ENCODE measurements around the gene LPCAT3. TPM values are rescaled to one million over a fixed set of nuclear protein-coding genes. Genes with fewer than 3 reads are reported as not detected.

LPCAT3 gene
- total RNA-seq, 3 donors from 2014 or later, result 24.4 to 27.6 (median 25.0) TPM

DNA sequence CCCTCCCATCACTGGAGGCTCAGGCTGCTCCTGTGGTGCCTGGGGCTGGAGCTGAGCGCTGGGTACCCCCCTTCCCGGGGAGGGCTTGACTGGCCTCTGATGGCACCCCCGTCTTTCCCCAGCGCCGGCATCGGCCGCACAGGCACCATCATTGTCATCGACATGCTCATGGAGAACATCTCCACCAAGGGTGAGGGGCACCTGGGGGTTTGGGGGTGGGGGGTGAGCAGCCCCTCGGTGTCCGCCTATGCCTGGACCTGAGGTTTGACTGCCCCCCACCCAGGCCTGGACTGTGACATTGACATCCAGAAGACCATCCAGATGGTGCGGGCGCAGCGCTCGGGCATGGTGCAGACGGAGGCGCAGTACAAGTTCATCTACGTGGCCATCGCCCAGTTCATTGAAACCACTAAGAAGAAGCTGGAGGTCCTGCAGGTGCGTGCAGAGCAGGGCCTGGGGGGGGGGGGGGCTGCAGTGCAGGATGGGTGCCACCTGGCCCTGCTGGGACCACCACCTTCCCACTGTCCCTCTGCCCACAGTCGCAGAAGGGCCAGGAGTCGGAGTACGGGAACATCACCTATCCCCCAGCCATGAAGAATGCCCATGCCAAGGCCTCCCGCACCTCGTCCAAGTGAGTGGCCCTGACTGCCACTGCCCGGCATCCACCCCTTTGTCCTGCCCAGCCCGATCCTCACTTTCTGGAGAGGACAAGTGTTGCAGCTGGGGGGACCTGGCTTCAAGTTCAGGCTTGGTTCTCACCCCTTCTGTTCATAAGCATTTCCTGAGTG, 58.3 kb downstream of the LPCAT3 start:
- no peaks in the 10 kb centered on the region for H3K27me3 Mint-ChIP-seq (ENCODE audit: low read depth)
- peak overlapping the region; percentile 91 for H3K4me3 Mint-ChIP-seq
- H3K36me3 Mint-ChIP-seq (ENCODE audit: insufficient read depth), result peaks cover 36% of the 10 kb centered on the region
- no peak for DNase-seq
- ATAC-seq, result no peak
- H3K4me1 Mint-ChIP-seq (ENCODE audit: low read depth), result peaks cover 85% of the 10 kb centered on the region
- no peaks in the 10 kb centered on the region for H3K9me3 Mint-ChIP-seq

DNA sequence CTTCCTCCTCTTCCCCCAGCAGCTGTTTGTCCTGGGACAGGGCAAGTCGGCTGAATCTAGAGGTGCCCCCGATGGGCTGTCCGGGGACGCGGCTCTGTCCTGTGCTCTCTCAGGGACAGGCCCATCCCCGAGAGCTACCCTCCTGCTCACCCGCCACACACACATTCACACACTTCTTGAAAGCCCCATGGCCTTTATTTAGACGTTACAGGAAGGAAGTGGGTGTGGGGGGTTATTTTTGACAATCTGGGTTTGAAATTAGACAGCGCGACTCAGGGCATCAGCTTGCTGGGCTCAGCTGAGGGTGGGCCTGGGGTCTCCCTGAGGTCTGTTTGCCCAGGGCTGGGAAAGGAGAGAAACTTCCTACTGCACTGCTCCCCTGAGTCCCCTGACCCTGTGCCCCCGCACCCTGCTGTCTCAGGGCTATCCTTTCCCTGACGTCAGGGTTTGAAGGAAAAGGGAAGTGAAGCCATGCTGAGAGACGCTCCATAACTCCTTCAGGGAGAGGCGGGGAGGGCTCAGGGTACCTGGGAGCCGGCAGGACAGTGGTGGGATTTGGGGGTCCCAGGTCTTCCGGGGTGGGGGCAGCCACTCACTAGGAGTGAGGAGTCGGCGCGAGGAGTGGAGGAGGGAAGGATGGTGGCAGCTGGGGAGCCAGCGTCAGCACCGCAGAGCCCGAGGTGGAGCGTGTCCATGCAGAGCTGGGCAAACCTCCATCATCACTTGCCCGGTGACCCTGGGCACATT, 59.0 kb downstream of the LPCAT3 start:
- peaks cover 86% of the 10 kb centered on the region for H3K4me1 Mint-ChIP-seq (ENCODE audit: low read depth)
- H3K4me3 Mint-ChIP-seq, result peak overlapping the region; percentile 91
- no peaks in the 10 kb centered on the region for H3K27me3 Mint-ChIP-seq (ENCODE audit: low read depth)
- peaks cover 41% of the 10 kb centered on the region for H3K36me3 Mint-ChIP-seq (ENCODE audit: insufficient read depth)
- no peaks in the 10 kb centered on the region for H3K9me3 Mint-ChIP-seq
- peak; percentile 44 to 47 for ATAC-seq
- DNase-seq, result peak; percentile 68

DNA sequence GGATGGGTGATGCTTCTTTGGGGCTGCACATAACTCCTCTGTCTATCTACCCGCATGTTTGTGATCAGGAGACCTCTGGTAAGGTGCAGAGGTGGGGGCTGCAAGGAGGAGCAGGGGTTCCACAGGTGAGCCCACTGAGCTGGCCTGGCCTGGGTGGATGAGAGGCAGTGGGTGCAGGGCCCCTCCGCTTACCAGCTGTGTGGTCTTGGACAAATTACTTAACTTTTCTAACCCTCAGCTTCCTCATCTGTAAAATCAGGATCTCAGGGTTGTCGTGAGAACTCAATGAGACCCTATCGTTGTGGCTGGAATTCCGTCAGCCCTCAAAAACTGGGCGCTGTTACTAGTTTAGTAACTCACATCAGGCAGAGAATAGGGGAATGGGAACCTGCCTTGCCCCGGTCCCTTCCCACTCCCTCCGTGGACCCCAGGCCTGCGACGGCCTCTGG, 59.6 kb downstream of the LPCAT3 start:
- DNase-seq (no peak), ATAC-seq (no peak)
- Mint-ChIP-seq H3K4me1 (ENCODE audit: low read depth) (peaks cover 86% of the 10 kb centered on the region), H3K36me3 (ENCODE audit: insufficient read depth) (peaks cover 43% of the 10 kb centered on the region), H3K9me3 (no peaks in the 10 kb centered on the region), H3K27me3 (ENCODE audit: low read depth) (no peaks in the 10 kb centered on the region), H3K4me3 (peak overlapping the region; percentile 91)

DNA sequence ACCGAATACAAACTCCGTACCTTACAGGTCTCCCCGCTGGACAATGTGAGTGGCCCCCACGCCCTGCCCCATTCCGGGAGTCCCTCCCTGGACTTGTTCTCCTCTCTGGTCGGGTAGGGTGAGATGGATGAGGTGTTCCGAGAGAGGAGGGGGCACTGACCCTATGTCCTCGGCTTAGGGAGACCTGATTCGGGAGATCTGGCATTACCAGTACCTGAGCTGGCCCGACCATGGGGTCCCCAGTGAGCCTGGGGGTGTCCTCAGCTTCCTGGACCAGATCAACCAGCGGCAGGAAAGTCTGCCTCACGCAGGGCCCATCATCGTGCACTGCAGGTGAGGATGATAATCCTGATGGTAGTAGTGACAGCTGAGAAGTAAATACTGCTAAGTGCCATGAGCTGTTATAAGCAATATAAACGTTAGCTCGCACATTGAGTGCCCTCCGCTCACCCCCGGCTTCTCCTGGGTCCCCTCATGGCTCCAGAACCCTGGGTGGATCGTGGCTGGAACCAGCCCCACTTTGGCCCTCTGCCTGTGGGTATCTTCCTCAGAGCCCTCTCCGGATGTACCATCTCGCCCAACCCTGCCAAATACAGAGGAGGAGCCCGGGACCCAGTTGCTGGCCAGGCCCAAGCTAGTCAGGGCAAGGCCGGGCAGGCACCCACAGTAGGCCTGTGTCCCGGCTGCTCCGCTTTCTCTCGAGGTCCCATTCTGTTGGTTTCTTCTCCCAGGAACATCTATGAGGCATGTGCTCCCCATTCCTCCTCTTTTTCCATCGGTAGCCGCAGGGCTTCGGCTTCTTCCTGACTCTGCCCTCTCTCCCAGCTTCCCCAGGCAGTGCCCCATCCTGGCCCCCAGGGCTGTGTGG, 60.3 kb downstream of the LPCAT3 start:
- ATAC-seq, result no peak
- Mint-ChIP-seq H3K36me3 (ENCODE audit: insufficient read depth) (peaks cover 48% of the 10 kb centered on the region), H3K27me3 (ENCODE audit: low read depth) (no peaks in the 10 kb centered on the region), H3K4me3 (peak overlapping the region; percentile 91), H3K4me1 (ENCODE audit: low read depth) (peaks cover 86% of the 10 kb centered on the region), H3K9me3 (no peaks in the 10 kb centered on the region)
- DNase-seq, result peak; percentile 18

DNA sequence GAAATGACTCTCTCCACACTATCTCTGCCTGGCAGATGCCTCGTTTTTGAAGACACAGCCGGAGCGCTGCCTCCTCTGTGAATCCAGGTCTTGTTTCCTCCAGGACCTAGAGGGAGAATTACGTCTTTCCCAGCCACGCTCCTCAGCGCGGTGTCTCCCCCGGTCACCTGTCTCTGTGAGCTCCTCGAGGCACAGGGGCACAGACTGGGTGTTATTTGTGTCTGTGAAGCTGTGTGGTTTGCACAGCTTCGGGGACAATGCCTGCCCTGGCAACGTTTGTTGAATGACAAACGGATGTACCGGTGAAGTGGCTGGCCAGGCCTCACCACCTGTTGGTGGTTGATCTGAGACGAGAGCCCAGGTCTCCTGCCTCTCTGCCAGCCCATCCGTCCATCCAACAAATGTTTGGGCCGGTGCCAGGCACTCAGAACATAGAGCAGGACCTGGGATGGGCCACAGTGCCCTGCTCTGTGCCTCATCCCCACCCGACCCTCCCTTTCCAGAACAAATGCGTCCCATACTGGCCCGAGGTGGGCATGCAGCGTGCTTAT, 61.0 kb downstream of the LPCAT3 start:
- no peak for ATAC-seq
- peak; percentile 20 for DNase-seq
- H3K27me3 Mint-ChIP-seq (ENCODE audit: low read depth), result no peaks in the 10 kb centered on the region
- H3K4me1 Mint-ChIP-seq (ENCODE audit: low read depth), result peaks cover 83% of the 10 kb centered on the region
- peak overlapping the region; percentile 91 for H3K4me3 Mint-ChIP-seq
- peaks cover 54% of the 10 kb centered on the region for H3K36me3 Mint-ChIP-seq (ENCODE audit: insufficient read depth)
- no peaks in the 10 kb centered on the region for H3K9me3 Mint-ChIP-seq

DNA sequence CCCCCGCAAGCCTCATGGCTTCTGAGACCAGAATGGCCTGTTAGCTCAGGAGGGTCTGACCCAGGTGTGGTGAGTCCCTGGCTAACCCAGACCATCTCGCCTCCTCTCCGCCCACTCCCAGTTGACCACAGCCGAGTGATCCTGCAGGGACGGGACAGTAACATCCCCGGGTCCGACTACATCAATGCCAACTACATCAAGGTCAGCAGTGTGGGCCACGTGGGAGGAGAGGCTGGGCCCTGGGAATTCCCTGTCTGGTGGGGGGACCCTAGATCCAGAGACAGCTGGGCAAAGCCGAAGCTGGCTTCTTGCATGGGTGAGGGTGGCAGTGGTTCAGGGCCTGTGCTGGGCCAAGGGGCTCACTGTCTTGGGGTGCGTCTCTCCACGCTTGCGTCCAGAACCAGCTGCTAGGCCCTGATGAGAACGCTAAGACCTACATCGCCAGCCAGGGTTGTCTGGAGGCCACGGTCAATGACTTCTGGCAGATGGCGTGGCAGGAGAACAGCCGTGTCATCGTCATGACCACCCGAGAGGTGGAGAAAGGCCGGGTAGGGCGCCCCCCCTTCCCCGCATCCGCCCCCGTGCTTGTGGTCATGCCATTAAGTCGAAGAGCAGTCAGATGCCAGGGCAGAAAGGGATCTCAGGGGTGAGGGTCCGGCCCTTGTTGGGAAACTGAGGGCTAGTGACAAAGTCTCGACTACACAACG, 62.1 kb downstream of the LPCAT3 start:
- Mint-ChIP-seq H3K36me3 (ENCODE audit: insufficient read depth) (peaks cover 57% of the 10 kb centered on the region), H3K27me3 (ENCODE audit: low read depth) (no peaks in the 10 kb centered on the region), H3K4me3 (peak overlapping the region; percentile 74), H3K4me1 (ENCODE audit: low read depth) (peaks cover 73% of the 10 kb centered on the region), H3K9me3 (no peaks in the 10 kb centered on the region)
- ATAC-seq (no peak), DNase-seq (peak; percentile 32)

DNA sequence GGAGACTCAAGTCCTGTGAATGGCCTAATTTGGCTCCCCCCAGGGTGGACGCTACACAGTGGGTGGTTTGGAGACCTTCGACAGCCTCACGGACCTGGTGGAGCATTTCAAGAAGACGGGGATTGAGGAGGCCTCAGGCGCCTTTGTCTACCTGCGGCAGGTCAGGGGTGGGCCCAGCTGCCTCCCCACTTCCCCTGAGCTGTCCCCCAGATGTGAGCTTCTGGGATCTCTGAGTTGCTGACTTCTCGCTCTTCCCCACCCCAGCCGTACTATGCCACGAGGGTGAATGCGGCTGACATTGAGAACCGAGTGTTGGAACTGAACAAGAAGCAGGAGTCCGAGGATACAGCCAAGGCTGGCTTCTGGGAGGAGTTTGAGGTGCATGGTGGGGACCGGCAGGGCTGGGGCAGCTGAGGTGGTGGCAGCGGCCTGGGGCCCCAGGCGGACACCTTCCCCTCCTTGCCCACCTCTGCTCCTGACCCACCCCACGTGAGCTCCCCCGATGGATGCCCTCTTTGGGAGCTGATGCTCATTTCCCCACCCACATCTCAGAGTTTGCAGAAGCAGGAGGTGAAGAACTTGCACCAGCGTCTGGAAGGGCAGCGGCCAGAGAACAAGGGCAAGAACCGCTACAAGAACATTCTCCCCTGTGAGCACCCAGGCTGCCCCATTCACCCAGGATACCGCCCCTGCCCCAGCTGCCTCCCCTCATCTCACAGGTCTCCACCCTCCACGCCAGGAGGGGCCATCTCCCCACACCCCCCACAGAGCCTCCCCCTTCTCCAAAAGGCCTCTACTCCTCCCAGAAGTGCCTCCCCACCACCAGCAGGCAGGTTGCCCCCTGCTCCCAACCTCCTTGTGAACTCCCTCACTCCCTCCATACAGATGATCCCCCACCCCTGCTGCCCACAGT, 62.9 kb downstream of the LPCAT3 start:
- ATAC-seq, result no peak
- peaks cover 71% of the 10 kb centered on the region for H3K4me1 Mint-ChIP-seq (ENCODE audit: low read depth)
- no peak for DNase-seq
- H3K9me3 Mint-ChIP-seq, result no peaks in the 10 kb centered on the region
- H3K27me3 Mint-ChIP-seq (ENCODE audit: low read depth), result no peaks in the 10 kb centered on the region
- peak overlapping the region; percentile 95 for H3K4me3 Mint-ChIP-seq
- peaks cover 54% of the 10 kb centered on the region for H3K36me3 Mint-ChIP-seq (ENCODE audit: insufficient read depth)

DNA sequence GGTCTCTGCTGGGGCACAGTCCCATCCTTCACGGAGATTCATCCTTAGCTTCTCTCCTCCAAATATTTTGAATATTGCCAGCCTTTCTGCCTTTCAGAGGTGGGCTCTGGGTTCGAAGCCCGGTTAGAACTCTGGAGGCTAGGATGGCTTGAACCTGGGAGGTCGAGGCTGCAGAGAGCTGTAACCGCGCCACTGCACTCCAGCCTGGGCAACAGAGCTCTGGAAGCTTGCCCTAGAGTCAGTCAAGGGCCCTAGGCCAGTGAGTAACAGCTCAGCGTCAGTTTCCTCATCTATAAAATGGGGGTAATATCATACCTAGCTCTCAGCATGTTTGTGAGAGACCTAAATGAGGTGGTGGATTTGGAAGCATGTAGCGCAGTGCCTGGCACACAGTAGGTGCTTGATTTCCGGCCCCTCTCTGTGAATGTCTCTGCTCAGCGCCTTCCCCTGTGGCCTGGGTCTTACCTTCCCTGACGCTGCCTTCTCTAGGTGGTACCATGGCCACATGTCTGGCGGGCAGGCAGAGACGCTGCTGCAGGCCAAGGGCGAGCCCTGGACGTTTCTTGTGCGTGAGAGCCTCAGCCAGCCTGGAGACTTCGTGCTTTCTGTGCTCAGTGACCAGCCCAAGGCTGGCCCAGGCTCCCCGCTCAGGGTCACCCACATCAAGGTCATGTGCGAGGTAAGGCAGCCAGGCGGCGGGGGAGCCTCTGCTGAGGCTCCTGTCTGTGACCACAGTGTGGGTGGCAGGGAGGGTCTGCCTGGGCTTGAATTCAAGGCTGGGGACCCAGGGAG, 63.8 kb downstream of the LPCAT3 start:
- Mint-ChIP-seq H3K36me3 (ENCODE audit: insufficient read depth) (peaks cover 54% of the 10 kb centered on the region), H3K4me3 (peak overlapping the region; percentile 95), H3K4me1 (ENCODE audit: low read depth) (peaks cover 71% of the 10 kb centered on the region), H3K27me3 (ENCODE audit: low read depth) (no peaks in the 10 kb centered on the region), H3K9me3 (no peaks in the 10 kb centered on the region)
- ATAC-seq (no peak), DNase-seq (no peak)

DNA sequence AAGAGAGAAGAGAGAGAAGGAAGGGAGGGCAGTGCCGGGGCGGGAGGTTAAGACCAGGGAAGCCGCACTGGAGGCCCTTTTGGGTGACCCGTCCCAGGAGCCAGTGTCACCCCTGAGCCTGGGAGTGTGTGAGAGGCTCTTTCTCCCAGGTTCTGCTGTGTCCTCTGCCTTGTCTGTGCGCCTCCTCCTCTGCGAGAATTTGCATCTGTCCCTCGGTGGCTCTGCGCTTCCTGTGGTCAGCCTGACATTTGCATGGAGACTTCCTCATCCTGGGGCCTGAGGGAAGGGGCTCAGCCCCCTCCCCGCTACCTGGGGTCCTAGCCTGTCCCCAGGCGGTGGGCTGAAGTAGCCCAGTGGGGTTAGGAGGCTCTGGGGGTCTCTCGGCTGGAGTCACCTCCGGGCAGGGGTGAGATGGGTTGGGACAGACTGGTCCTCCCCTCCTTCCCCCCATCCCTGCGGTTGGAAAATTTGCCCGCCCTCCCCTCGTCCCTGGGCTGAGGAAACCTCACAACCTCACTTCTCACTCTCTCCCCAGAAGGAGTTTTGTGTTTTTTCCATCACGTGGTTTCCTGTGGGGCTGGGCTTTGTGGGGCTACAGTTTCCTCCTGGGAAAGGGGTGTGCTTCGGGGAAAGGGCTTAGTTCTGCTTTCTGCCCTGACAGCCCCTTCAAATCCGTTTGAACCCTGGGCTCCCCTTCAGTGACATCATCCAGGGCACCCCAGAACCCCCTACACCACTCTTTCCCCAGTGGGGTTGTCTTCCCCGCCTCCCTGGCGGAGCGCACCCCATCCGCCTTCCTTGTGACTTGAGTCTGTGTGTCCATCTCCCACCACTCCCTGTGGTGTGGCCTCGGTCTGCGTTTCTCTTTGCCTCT, 64.6 kb downstream of the LPCAT3 start:
- H3K36me3 Mint-ChIP-seq (ENCODE audit: insufficient read depth), result peaks cover 46% of the 10 kb centered on the region
- ATAC-seq (peak; percentile 34 to 41), DNase-seq (peak; percentile 77)
- H3K9me3 Mint-ChIP-seq, result no peaks in the 10 kb centered on the region
- H3K27me3 Mint-ChIP-seq (ENCODE audit: low read depth), result no peaks in the 10 kb centered on the region
- H3K4me3 Mint-ChIP-seq, result peak overlapping the region; percentile 95
- peaks cover 70% of the 10 kb centered on the region for H3K4me1 Mint-ChIP-seq (ENCODE audit: low read depth)

DNA sequence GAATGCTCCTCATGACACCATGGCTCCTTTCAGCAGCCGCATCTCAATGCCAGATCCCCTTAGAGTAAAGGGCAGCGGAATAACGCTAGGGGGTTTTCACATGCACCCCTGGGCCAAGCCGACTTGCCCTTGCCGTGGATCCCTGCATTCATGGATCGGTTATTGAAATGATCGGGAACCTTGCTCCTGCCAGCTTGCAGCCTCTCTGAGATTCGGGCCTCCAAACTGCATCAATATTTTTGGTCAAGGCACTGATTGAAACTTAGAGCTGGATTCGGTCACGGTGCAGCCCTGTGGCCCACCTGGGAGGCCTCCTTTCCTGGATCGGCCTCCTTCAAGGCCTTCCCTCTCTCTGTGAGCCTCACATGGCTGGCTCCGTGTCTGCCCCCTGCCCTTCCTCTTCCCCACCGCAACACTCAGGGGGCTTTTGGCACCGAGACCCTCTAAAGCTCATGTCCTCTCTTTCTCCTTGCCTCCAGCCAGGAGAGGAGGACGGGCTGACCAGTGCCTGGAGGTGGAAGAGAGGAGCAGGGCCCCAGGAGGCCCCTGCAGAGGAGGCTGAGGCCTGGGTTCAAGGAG, 65.3 kb downstream of the LPCAT3 start:
- Mint-ChIP-seq H3K36me3 (ENCODE audit: insufficient read depth) (peaks cover 40% of the 10 kb centered on the region), H3K9me3 (no peaks in the 10 kb centered on the region), H3K4me3 (peak overlapping the region; percentile 95), H3K4me1 (ENCODE audit: low read depth) (peaks cover 70% of the 10 kb centered on the region), H3K27me3 (ENCODE audit: low read depth) (no peaks in the 10 kb centered on the region)
- no peak for ATAC-seq
- peak; percentile 17 for DNase-seq

DNA sequence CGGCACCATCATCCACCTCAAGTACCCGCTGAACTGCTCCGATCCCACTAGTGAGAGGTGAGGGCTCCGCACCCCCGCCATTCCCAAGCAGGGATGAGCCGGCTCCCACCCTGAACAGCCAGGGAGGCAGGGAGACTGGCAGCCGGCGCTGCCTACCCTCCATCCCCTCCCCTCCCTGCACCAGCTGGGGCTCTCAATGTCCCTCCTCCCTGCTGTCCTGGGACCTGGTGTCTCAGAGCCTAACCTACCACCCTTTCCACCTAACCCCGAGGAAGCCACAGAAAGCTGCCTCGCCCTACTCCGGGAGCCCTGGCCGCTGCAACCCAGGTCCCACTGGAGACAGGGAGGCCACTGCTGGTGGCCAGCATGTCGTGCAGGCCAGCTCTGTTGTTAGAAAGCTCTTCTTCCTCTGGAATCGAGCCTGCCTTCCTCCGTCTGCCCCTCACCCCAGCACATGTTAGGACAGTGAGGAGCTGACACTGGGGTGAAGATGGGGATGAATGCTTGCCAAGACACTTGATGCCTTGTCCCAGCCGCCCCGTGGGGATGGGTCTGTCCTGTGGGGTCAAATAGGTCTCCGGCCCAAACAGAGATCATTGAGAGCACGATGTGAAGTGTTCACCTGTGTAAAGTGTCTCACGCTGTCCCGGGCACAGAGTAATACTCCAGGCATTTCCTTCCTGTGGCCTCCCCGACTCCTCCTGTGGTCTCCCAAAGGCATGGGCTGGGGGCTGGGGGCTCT, 66.0 kb downstream of the LPCAT3 start:
- ATAC-seq, result no peak
- Mint-ChIP-seq H3K36me3 (ENCODE audit: insufficient read depth) (peaks cover 40% of the 10 kb centered on the region), H3K9me3 (no peaks in the 10 kb centered on the region), H3K27me3 (ENCODE audit: low read depth) (no peaks in the 10 kb centered on the region), H3K4me1 (ENCODE audit: low read depth) (peaks cover 71% of the 10 kb centered on the region), H3K4me3 (peak overlapping the region; percentile 95)
- peak; percentile 21 for DNase-seq
